Stimulated activated CD4-positive, alpha-beta T cell treated with anti-CD3 and anti-CD28 coated beads, Interleukin-1b, Interleukin-23, amount 100 ng/mL, for 1 hour (primary cell): ENCODE measurements around the gene CCNL2.
"Not testable (repeated sequence)": the region's sequence is repeated elsewhere in the genome, so short reads cannot be mapped to it uniquely, and the experiment has no call there.

Experiments used
- DNase-seq, 2 donors: peaks; one replicate each; pipeline ENCODE4 v3.0.0-alpha.2; 2020; ENCODE audit warnings: low read depth in 2 of 2

Gene CCNL2

DNA sequence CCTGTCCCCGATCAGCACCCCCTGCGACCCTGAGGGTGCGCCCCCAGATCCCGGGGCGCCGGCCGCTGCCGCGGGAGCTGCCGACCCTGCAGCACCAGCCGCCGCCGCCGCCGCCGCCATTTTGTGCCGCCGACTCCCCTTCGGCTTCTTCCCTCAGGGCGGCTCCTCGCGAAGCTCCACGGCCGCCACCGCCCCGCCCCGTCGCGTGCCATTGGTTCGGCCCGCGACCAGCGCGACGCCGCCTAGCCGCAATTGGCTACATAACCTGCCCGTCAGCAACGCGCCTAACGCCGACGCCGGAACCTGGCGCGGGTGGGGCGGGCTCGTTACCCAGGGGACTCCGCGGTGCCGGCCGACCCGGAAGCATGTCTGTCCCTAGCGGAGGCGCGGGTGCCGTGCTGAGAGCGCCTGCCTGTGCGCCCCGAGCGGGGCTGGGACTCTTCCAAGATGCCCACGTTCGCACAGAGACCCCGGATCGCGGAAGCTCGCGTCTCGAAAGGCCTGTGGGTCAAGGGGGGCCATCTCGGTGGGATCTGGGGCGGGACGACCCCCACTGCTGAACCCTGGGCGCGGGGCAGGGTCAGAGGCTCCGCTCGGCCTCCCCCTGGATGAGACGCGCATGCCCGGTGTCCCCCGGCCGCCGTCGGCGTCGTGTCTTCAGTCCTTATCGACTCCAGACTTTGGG is at the start of gene CCNL2:
Gene CCNL2 (minus strand): TSS at position 149 of the 685 bp plus-strand sequence. CDS start 29 bp downstream, at position 120.
- DNase-seq: peak; percentile 96 to 98

DNA sequence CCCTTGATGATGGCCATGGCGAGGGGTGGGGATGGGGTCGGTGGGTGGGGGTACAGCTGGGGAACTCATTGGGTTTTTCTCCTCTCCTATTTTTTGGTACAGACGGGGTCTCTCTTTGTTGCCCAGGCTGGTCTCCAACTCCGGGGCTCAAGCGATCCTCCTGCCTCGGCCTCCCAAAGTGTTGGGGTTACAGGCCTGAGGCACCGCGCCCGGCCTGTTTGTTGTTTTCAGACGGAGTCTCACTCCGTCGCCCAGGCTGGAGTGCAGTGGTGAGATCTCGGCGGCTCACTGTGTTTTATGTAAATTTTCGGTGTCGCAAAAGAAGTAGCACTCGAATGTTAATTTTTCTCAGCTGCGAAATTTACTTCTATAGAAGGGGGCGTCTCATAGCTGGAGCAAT is 47.5 kb upstream of the CCNL2 start:
- DNase-seq: not testable (repeated sequence)

DNA sequence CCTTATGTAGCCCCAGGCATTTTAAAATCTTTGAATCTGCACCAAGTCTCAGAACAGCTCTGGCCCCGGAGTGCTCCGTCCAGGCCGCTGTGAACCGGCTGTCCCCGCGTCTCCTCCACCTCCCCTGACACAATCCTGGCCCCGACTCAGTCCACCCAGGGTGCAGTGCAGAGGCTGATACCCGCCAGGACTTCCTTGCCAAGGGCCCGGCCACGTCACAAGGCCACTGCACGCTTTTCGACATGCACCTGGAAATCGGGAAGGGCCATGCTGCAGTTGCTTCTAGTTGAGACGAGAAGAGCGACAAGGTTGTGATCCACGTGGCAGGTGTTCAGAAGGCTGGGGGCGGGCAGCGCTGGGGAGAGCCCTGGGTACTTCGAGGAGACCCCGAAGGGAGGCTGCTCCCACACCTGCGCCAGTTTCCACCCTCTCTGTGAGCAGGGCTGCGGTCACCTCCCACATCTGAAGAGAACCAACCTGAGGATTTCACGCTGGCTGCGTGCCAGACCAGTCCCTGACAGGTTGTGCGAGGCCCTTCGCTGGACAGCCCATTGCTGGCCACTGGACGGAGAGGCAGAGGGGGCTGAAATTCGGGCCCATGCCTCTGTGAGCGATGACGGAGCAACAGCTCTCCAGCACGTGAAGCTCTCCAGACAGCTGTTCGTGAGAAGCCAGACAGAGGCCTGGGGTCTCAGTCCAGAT is 43.1 kb upstream of the CCNL2 start:
- DNase-seq: no peak

DNA sequence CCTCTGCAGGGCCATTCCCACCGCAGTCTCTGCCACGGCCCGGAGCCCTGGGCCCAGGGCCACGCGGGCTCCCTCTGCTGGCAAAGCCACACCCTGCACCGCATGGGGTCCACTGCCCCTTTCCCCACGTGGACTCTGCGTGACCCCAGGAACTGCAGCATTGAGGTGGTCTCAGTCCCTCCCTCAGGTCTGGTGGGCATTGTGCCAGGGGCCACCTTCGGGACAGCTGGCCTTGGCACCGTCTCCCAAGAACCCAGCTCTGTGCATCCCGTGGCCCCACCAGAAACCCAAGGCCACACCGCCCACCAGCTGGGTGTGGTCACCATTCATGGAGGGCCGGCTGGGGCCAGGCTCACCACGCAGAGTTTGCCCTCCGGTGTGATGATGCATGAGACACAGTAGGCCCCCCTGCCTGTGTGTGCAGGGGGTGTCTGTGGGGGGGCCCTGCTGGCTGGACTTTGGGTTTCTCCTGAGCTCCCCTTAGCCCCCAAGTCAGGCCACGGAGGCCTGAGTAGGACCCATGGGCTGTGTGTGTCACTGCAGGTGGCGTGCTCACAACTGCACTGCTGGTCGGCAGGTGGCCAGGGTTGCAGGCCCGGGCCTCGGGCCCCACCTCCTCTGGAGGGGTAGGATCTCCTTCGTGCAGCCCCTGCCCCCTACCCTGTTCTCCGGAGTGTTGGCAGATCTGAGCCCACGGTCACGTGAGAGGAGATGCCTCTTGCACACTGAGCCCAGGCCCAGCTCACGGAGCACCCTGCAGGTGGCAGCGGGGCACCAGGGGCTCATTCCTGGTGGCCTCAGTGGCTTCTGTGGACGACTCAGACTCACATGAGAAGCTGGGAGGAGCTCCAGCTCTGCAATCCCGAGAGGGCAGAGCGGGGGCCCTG is 42.1 kb upstream of the CCNL2 start:
- DNase-seq: peak in 1 of 2 donors; percentile 50

DNA sequence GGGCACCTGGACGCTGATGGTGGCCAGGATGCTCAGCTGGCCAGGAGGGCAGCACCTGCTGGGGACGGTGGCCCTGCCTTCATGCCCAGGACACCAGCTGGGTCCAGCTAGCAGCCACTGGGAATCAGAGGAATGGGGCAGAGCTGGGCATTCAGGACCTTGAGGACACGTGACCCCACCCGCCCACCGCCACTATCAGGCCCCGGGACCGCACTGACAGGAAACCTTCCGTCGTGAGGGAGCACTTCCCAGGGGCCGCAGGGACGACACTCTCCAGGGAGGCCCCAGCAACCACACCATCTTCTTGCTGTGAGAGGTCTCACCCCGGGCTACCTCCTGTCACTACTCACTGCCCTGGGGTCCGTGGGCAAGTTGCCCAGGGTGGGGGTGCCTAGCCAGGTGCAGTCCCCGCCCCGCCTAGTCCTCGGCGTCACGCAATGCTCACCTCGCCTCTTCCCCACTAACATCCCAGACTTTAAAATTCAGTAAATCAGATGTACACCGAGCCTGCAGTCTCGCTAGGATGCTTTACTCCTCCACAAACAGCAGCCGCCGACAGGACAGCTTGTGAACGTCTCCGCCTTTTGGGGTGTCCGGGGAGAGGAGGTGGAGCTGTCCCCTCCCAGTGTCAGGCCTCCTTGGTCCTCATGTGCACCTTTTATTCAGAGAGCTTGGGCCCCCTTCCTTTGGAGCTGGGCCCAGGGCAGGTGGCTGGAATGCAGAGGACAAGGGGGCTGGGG is 41.3 kb upstream of the CCNL2 start:
- no peak for DNase-seq

DNA sequence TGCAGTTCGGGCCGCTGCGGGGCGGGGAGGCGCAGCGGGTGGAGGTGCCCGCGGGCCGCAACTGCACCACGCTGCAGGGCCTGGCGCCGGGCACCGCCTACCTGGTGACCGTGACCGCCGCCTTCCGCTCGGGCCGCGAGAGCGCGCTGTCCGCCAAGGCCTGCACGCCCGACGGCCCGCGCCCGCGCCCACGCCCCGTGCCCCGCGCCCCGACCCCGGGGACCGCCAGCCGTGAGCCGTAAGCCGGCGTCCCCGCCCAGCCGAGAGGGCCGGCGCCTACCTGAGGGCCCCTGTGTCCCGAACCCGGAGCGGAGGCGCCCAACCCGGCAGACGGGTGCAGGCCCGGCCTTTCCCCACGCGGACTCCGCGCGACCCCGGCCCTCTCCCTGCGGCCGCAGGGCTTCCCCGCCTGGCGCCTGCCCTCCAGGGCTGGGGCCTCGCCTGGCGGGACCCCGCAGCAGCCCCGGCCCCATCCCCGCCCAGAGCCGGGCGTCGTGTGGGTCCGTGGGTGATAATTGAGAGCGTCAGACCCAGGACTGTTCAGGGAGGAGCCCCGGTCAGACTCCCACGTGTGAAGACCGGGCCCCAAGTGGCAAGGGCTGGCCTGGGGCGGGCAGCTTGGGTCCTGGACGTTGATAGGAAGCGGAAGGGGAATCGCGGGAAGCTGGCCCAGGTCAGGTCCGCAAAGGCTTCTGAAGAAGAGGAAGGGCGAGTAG is 40.6 kb upstream of the CCNL2 start:
- DNase-seq: no peak

DNA sequence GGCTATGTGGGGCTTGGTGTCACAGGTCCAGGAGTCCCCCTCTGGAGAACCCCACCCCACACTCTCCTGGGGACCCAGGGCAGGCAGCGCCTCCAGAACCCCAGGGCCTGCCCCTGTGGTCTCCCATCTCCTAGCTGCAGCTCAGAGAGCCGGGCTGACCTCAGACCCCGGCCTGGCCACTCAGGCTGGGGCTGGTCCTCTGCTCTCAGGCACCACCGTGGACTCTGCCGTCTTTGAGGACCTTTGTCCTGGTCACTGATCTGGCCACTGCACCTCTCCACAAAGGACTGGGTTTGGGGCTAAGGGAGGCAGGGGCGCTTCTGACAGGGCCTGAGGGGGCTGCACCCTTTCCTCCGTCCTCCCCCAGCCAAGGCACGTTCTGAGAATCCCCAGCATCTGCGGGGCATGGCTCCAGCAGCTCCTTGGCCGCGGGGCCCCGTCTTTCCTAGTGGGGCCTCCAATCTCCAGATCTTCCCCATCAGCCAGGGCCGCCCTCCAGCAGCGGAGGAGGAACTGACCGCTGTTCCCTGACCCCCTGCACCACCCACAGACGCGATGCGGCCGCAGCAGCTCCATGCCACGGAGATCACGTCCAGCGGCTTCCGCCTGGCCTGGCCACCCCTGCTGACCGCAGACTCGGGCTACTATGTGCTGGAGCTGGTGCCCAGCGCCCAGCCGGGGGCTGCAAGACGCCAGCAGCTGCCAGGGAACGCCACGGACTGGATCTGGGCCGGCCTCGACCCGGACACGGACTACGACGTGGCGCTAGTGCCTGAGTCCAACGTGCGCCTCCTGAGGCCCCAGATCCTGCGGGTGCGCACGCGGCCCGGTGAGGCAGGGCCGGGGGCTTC is 39.6 kb upstream of the CCNL2 start:
- DNase-seq: no peak

DNA sequence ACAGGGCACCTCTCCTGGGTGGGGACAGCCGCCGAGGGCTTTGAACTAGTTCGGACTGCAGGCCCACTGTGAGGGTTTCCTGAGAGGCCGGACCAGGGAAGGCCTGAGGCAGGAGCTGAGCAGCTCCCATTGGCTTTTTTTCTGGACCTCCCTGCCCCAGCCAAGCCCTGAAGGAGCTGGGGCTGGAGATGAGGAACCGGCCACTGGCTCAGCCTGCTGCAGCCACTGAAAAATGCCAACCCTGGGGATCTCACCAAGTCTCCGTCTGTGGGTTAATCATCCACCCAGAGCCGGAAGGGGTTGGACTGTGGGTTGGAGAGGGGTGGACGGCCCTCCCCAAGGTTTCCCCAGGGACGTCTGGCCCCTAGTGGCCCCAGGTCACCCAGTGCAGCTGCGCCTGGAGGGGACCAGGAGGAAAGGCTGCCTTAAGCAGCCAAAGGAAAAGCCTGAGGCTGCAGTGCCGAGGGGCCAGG is 38.8 kb upstream of the CCNL2 start:
- no peak for DNase-seq

DNA sequence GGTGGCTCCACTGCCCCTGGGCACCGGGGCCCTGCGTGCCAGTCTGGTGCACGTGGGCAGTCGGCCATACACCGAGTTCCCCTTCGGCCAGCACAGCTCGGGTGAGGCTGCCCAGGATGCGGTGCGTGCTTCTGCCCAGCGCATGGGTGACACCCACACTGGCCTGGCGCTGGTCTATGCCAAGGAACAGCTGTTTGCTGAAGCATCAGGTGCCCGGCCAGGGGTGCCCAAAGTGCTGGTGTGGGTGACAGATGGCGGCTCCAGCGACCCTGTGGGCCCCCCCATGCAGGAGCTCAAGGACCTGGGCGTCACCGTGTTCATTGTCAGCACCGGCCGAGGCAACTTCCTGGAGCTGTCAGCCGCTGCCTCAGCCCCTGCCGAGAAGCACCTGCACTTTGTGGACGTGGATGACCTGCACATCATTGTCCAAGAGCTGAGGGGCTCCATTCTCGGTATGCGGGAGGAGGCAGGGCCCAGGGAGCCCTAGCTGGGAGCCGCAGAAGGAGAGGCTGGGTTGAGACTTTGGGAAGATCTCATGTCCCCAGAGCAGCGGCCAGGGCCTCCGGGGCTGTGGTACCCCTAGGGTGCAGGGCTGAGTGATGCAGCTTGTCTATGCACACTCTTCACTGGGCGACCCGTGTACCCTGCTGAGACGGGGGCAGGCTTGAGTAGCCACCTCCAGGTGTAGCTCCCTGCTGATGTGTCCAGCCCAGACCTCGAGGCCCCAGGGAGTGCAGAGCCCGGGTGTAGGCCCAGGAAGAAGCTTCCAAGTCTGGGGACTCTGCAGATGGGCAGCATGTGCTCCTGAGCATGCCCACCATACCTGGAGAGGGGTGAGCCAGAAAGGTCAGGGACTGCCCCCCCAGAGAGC is 38.1 kb upstream of the CCNL2 start:
- no peak for DNase-seq

DNA sequence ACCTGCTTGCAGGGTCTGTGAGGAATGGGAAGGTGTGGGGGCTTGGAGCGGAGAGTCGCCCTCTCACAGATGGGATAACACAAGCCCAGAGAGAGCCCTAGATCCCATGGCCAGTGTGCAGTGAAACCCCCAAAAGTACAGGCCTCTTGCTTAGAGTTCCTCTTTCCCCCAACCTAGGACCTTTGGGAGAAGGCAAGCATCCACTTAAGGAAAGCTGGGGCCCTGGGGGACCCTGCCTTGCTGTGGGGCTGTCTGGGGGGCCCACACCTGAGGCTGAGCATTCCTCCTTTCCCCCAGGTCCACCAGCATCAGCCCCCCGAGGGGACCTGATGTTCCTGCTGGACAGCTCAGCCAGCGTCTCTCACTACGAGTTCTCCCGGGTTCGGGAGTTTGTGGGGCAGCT is 37.5 kb upstream of the CCNL2 start:
- no peak for DNase-seq

DNA sequence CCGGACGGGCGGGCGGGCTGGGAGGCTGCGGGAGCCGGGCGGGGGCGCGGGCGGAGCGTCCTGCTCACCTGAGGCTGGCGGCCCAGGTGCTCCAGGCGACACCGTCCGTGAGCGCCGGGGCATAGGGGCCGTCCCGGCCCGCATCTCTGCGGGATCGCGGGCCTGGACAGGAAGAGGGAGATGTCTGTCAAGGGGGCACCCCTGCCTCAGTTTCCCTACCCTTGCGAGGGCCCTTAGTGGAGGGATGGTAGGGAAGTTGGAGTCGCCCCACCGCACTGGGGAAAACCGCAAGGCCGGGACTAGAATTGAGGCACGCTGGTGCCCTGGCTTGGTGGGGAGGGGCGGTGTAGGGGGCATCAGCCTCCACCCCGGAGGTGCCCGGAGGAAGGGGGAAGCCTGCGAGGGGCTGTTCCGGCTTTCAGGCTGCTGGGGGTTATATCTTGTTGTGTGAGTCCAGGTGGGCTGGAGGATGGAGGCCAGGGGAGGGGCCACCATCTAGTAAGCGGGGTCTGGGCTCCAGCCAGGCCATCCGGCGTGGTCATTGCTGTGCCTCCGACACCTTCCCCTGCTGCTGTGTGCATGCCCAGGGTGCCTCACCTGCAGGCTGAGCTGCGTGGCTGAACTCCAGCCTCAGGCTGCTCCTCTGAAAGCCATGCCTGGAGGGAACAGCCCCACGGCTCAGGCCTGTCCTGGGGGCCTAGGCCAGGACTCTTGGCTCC is 36.9 kb upstream of the CCNL2 start:
- DNase-seq: no peak

DNA sequence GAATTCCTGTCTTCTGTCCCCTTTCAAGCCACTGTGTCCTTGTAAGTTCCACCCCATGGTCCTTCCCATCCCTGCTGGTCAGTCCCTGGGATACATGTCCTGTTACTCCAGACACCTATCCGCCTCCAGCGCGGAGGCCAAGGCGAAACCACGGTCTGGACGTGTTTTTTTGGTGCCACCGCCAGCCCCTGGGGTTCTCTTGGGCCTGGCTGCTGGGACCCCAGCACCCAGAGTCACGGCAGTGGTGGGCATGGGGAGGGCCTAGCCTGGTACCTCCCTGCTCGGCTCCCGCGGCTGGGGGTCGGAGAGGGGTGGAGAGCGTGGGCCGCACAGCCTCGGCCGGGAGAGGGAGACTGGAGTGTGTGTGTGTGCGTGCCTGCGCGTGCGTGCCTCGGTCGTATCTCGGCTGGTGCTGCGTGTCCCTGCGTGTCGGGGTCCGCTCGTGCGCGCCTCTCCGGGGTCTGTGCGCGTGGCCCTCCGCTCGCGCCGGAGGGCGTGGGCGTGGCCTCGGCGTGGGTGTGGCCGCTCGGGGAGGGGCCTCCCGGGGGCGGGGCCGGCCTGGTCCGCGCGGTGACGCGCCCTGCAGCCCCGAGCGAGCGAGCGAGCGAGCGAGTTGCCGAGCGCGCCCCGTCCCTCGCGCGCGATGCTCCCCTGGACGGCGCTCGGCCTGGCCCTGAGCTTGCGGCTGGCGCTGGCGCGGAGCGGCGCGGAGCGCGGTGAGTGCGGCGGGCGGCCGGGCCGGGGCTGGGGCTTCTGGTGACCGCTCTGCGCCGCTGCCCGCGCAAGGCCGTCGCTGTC is 36.2 kb upstream of the CCNL2 start, which contains the start of gene VWA1:
Gene VWA1 (plus strand): TSS at position 585 of the 798 bp plus-strand sequence. CDS start 59 bp downstream, at position 644.
- peak; percentile 23 to 48 for DNase-seq

DNA sequence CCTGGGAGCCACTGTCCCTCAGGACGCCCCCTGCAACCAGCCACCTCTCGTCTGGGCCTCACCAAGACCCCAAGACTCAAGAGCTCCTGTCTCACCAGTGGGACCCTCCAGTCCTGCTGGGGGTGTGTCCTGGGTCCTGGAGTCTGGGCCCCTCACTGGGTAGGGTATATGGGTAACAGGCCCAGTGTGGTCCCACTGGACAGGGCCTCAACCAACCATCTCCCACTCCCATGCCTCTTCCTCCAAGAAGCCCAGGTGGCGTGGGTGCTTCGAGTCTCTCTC is 35.6 kb upstream of the CCNL2 start:
- DNase-seq: no peak

DNA sequence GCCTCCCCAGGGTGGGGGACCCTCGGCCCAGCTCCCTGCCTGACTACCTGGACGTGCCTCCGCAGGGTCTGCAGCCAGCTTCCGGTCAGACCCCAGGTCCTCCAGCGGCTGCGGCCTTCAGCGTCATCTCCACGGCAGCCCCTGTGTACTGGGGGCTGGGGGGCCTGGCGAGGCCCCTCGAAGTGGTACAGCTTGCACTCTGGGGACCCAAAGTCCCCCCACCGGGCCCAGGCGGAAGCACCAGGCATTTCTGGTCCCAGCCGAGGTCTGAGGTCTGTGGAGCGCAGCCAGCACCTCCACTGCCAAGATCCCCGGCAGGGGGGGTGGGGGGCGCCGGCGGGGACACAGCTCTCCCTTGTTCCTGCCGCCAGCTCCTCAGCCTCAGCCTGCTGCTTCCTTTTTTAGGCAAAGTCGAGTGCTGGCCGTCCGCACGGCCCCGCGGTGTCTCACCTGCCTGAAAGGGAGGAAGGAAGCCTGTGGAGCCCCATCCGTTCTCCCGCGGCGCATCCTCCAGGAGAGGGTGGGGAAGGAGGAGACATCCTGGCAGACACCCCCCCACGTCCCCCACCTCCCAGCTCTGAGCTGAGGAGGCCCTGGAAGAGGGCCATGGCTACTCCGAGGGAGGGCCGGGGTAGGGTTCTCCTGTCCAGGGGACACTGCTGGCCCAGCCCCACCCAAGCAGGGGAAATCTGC is 35.1 kb upstream of the CCNL2 start:
- no peak for DNase-seq

DNA sequence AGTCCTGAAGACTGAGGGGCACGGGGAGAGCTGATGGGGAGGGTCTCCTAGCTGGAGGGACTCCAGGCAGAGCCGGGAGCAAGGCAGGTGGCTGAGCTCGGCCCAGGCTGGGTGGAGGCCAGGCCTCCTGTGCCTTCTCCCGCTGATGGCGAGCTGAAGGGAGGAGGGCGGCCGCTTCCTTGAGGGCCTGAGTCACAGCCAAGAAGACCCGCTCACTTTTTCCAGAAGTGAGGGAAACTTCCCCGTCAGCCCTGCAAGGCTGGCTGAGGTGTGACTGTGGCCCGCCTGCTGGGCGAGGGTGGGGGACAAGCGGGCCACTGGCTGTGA is 34.6 kb upstream of the CCNL2 start:
- no peak for DNase-seq

DNA sequence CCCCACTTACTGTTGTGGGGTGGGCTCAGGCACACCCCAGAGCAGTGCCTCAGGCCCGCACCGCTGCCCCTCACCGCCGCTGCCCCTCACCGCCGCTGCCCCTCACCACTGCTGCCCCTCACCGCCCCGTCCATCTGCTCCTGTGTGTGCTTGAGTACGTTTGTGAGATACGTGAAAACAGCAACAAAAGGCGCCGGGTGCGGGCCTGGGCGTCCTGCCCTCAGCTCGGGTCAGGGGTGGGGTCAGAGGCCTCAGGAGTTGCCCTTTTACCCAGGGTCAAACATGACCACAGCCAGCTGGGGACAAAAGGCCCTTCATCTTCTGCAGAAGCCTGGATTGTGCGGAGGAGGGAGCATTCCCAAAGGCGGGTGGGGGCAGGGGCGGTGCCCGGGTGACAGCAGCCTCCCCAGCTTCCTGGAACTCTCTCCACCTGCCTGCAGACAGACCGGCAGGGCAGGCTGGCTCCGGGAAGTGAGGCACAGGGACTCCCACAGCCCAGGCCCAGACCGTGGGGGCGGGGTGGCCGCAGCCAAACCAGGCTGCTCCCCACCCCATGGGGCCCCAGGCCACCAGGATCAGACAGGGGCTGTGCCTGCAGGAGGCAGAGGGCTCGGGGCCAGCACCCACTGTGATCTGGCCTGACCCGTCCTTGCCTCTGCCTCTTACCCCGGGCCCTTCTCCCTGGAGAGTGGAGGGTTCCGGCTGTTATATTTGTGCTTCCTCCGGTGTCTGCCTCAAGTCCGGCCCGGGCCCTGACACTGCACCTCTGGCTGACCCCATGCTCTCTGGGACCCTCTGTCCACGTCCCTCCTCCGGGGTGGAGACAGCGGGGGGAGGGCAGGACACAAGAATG is 34.0 kb upstream of the CCNL2 start:
- DNase-seq: no peak
